AML-193 (cell line): ENCODE data around the gene LSM7.
A peak's percentile ranks its signal among the peaks of the same experiment; 100 is the strongest.

Experiments used
- DNase-seq, 2 experiments: peaks; one replicate each; lab custom pipeline; 2025; lab: John Stamatoyannopoulos, UW

The LSM7 gene

DNA sequence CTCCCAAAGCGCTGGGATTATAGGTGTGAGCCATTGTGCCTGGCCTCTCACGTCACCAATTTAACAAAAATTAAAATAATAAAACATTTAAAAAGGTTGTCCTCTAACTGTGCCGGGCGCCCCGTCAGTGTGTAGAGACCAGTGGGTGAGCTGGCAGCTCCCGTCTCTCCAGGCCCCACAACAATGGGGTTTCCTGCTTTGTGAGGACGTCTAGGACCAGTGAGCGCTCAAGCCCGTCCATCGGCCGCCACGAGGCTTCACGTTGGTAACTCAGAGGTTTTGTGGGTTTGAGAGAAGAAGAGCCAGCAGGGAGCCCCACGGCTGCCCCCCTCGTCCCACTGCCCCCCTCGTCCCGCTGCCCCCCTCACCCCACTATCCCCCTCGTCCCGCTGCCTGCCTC is 4.7 kb downstream of the LSM7 start:
- no peak for DNase-seq

DNA sequence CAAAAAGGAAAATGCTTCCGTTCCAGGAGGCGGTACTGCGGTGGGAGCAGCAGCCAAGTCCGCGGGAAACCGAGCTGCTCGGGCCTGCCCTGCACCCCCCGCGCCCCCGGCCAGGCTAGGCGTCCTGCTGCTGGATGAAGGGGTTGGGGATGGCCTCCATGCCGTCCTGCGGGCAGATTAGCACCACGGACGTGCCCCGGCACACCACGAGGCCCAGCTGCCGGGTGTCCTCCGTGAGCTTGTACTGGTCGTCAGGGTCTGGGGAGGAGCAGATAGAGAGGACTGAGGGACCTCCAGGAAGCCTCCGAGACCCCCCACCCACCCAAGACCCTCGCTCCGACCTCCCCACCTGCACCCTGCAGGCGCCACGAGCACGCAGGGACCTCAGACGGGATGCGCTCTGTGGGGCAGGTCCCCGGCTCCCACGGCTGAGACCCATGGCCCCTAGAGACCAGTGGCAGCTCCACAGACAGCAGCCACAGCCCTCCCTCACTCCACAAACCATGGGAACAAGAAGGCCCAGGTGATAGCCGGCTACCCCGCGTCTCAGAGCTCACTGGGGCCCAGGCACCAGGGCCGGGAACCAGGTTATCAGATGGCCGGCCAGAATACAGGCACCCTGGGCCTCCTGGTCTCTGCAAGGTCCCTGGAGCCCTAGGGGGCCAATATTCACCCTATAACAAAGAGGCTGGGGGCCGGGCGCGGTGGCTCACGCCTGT is 6.7 kb downstream of the LSM7 start:
- no peak for DNase-seq

GRCh38 chr19:2320939-2321338 is 7.4 kb downstream of the LSM7 start:
- DNase-seq: no peak

DNA sequence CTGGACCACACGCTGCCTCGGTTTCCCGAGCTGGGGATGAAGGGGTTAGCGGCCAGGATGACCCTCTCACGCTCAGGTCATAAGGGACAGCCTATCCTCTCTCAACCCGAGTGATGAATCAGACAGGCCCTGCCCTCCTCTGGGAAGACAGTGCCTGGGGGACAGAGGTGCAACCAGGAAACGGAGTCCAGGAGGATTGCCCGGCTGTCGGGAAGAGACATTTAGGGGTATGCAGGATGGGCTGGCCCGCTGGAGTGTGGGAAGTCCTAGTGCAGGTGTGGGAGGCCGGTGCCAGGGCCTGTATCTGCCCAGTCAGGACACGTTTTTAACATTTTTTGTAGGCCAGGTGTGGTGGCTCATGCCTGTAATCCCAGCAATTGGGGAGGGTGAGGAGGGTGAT is 8.3 kb downstream of the LSM7 start:
- DNase-seq: no peak

GRCh38 chr19:2319551-2319950 is 8.8 kb downstream of the LSM7 start:
- no peak for DNase-seq

- DNase-seq: no peak
Observed at GRCh38 chr19:2318923-2319322, 9.5 kb downstream of the LSM7 start.

GRCh38 chr19:2317756-2318155 is 10.6 kb downstream of the LSM7 start:
- DNase-seq: no peak

GRCh38 chr19:2317300-2317699 is 11.1 kb downstream of the LSM7 start:
- DNase-seq: no peak

DNA sequence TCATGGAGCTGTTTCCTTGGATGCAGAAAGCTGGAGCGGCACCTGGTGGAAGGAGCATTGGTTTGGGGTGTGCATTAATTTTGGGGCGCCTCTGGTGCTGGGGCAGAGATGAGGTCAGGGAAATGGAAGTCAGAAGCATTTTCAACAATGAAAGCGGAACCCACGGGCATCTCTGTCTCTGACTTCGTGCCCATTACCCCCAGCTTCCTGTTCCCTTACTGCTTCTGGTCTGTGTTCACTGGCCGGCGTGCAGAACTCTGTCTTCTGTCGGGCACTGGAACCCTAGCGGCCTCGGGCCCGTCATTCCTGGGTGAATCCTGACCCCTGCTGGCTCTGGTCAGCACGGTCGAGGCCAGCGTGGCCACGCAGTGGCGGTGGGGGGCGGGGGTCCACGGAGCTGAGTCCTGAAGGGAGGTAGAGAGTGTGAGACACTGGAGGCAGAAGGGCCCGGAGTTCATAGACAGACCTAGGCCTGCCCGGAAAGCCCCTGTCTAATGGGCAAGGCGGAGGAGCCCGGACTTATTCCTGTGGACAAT is 12.5 kb downstream of the LSM7 start:
- peak; percentile 94 to 96 for DNase-seq

- no peak for DNase-seq
Observed at GRCh38 chr19:2315121-2315817, 13.1 kb downstream of the LSM7 start.

- DNase-seq: no peak
Observed at GRCh38 chr19:2312820-2313501, 15.4 kb downstream of the LSM7 start.

GRCh38 chr19:2311093-2311492 is 17.3 kb downstream of the LSM7 start:
- DNase-seq: no peak

- no peak for DNase-seq
Observed at GRCh38 chr19:2309734-2310362, 18.5 kb downstream of the LSM7 start.

- no peak for DNase-seq
Observed at GRCh38 chr19:2308114-2308556, 20.3 kb downstream of the LSM7 start, which contains the start of gene LINGO3. TSS of gene LINGO3 (minus strand) at chr19:2308154. CDS start at chr19:2291776, 16,378 bp downstream.

DNA sequence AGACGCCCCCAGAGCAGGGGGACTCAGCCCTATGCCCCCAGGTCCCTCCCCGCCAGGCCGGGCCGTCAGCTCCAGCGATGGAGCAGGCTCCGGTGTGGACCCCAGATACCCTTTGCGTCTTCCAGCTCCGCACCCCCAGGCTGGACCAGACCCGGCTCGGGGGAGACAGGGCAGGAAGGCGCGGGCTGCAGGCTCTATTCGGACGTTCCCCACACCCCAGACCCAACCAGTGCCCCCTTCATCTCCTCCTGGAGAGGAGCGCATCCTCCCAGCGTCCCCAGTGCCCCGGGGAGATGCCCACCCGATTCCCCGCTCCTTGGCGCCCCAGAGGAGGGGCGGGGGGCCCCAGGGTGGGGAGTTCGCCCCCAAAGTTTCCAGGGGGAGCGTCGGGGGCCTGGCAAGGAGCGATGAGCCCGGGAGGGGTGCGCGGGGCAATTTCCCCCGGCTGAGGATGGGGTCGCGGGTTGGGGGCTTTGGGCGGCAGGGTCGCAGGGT is 20.8 kb downstream of the LSM7 start:
- DNase-seq: no peak

- DNase-seq: no peak
Observed at GRCh38 chr19:2306971-2307370, 21.4 kb downstream of the LSM7 start.

DNA sequence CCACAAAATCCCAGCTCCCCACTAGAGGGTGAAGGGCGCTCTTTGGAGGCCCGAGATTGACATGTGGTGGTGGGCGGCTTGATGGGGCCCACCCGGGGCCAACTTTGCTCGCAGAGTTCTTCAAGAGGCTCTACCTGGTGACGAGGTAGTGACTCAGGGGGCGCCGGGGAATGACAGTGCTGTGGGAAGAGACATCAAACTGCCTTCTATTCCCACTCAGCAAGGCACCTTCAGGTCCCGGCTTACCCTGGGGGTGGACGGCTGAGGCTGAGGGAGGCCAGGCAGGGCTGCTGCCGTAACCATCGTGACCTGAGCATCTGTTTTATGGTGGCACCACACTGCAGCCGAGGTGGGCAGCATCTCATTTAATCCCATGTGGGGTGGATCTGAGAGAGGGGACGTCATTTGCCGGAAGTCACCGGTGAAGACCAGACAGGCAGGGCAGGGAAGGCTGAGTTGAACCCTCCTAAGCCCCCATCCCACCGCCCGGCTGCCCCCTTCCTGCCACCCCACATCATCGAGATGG is 22.0 kb downstream of the LSM7 start:
- DNase-seq: no peak

DNA sequence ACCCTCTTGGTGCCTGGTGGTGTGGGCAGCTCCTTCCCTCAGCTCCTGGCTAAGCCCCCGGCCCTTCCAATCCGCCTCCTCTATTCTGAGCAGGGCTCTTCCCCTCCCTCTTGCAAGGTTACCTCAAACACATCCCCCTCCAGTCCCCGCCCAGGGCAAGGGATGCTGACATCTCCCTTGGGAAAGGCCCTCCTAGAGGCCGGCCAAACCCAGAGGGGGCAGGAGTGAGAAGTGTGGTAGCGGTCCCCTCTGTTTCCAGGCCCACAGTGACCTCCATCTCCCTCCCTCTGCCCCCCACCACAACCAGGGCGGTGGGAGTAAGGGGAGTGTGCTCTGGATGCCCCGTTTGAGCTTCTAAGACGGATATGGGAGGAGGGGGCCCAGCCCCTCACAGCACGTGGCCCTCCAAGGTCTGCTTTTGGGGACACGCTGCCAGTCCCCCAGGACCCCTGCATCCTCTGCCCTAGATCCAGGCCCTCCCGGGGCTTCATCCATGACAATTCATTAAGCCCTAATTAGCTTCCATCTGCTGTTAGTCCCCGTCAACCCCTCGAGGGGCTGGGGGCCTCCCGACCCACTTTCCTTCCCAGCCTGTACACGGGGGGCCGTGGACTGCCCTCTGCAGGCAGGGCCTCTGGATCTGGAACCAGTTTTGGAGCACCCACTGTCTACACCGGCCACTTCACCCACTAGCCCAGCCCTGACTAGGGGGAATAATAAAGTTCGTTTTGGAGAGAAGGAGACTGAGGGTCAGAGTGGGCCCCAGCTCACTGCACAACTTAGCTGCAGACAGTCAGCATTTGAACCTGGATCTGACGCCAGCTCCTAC is 22.7 kb downstream of the LSM7 start:
- no peak for DNase-seq

DNA sequence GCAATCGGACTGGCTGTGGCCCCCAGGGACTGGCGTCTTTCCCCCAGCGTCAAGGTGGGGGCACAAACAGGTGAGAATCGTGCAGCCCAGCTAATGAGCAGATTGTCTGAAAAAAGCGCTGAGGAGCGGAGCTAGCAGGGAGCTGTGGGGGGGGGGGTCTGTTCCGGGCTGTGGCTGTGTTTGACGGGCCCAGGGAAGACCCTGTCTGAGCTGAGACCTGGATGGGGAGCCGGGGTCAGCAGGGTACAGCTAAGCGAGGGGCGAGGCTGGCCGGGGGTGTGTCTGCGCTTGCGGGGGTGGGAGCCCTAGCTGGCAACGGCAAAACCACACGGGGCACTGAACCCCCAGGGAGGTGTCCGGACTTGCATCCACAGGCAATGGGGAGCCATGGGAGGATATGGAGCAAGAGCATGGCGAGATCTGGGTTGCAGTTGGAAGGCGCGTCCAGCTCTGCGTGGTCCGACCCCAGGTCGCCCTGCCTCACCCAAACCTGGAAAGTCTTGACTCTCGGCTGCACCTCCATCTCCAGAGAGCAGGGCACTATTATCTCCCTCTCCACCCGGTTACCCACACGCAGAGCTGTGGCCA is 25.1 kb downstream of the LSM7 start:
- no peak for DNase-seq
